ENCODE data around the gene GPR55. TPM values are rescaled to one million over a fixed set of nuclear protein-coding genes. Genes with fewer than 3 reads are reported as not detected.
"Not testable (repeated sequence)": the region's sequence is repeated elsewhere in the genome, so short reads cannot be mapped to it uniquely, and the experiment has no call there.

Gene GPR55
- total RNA-seq, 1 experiment from 2014 or later = not detected

DNA sequence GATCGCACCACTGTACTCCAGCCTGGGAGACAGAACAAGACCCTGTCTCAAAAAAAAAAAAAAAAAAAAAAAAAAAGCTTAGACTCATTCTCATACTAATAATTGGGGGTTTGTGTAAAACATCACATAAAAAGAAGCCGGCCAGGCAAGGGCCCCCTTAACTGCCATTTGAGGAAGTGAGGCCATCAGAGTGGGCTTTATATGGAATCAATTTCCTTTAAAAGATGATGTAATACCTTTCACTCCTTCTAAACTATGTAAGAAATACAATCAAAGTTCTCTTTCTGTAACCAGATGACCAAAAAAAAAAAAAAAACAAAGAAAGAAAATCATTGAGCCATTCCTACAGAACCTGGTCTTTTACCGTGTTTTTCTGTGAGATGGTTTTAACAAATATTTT, 13.1 kb upstream of the GPR55 start:
- in situ Hi-C loops (cut with HindIII; ENCODE audit: low sequenced_read_pairs) = no loop called here
- DNase-seq (ENCODE audit: low spot score) = no peak

DNA sequence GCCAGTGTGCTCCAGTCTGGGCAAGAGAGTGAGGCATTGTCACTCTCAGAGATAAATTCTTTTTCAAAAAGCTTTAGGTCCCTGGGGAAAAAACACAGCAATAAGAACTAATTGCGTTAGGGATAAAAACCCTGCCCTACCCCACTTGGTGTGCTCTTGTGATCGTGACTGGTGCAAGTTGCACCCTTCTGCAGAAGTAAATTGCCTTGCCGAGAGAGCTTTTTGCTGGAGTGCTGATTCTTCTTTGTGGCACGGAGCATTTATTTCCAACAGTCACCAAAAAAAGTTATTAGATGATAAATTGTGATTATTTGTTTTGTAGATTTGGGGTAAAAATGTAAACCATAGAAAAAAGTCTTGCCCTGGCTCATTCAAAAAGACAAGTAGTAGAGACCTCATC, 12.3 kb upstream of the GPR55 start:
- no peak for DNase-seq (ENCODE audit: low spot score)
- in situ Hi-C loops (cut with HindIII; ENCODE audit: low sequenced_read_pairs) = no loop called here

DNA sequence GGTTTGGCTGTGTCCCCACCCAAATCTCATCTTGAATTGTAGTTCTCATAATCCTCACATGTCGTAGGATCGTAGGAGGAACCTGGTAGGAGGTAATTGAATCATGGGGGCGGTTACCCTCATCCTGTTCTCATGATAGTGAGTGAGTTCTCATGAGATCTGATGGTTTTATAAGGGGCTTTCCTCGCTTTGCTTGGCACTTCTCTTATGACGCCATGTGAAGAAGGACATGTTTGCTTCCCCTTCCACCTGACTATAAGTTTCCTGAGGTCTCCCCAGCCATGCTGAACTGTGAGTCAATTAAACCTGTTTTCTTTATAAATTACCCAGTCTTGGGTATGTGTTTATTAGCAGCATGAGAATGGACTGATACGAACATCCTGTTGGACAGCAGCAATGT, 11.2 kb upstream of the GPR55 start:
- in situ Hi-C loops (cut with HindIII; ENCODE audit: low sequenced_read_pairs); DNase-seq (ENCODE audit: low spot score): not testable (repeated sequence)

DNA sequence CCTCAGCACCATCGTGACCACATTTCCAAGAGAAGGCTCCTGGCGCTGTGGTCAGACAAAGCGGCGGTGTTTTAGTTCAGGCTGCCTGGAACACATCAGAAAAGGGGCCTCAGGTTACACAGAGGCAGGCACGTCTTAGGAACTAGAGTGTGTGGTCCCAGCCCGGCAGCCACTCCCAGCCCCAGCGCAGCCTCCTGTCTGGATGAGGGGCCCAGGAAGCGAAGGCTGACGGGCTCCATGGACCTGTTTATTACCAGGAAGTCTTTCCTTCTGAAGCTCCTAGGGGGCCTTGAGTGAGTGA, 10.0 kb upstream of the GPR55 start:
- no peak for DNase-seq (ENCODE audit: low spot score)
- in situ Hi-C loops (cut with HindIII; ENCODE audit: low sequenced_read_pairs) = no loop called here

DNA sequence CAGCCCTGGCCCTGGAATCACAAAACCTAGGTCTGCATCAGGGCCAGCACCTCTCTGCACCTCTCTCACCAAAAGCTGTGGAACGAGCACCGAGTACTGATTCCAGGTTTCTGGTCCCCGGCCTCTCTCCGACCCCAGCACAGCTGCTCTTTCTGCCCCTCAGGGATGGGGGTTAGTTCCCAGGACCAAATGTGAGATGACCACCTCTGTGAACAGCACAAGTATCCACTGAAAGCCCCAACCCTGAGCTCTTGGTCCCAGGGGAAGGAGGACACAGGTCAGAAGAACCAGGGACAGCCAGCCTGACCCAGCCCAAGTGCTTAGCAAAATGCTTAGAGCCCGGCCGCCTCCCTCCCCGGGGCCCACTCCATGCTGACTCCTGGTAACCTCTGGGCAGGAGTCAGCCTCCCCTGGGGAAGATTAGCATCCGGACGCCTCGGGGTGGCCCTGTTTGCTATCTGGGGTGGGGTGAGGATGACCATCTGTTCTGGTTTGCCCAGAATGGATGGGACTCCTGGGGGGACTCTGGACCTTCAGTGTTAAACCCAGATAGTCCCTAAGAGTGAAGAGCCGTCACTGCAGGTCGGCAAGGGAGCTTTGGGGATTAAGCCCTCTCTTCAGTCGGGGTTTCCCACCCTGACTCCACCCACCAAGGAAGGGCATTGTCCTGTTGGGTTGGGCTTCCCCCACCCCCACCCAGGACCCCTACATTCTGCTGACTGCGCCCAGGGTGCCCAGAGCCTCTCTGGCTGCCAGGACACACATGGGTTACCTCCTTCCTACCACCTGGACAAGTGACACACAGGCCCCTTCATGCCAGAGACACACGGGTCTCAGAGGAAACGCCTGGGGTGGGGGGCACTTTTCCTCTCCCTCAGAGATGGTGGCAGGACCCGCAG, 9.4 kb upstream of the GPR55 start:
- DNase-seq (ENCODE audit: low spot score) = no peak
- in situ Hi-C loops (cut with HindIII; ENCODE audit: low sequenced_read_pairs) = no loop called here

DNA sequence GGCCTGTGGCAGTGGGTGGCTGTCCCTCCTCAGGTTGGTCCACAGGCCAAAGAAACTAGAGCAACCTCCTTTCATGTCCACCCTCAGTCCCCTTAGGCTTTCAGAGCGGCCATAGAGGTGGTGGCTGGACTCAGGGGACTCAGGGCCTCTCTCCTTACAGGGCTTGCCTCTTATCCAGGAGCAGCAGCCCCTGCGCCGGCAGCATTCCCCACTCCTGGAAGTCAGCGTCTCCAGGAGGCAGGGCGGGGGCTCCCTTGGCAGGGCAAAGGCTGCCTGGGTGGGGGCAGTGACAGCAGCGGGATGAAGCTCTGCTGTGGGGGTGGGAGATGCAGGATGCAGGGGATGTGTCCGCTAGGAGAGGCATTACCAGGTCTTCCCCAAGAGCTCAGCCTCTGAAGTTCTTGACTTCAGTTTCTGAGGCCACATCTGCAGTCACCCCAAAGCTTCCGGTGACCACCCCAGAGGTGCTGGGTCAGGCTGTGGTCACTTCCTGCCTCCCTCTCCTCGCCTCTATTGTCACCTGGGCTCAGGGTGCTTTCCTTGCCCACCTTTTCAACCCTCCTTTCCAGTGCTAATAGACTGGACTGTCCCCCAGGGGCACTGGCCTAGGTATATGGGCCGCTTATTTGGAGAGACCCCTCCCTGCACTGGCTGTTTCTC, 8.6 kb upstream of the GPR55 start:
- in situ Hi-C loops (cut with HindIII; ENCODE audit: low sequenced_read_pairs) = no loop called here
- no peak for DNase-seq (ENCODE audit: low spot score)

DNA sequence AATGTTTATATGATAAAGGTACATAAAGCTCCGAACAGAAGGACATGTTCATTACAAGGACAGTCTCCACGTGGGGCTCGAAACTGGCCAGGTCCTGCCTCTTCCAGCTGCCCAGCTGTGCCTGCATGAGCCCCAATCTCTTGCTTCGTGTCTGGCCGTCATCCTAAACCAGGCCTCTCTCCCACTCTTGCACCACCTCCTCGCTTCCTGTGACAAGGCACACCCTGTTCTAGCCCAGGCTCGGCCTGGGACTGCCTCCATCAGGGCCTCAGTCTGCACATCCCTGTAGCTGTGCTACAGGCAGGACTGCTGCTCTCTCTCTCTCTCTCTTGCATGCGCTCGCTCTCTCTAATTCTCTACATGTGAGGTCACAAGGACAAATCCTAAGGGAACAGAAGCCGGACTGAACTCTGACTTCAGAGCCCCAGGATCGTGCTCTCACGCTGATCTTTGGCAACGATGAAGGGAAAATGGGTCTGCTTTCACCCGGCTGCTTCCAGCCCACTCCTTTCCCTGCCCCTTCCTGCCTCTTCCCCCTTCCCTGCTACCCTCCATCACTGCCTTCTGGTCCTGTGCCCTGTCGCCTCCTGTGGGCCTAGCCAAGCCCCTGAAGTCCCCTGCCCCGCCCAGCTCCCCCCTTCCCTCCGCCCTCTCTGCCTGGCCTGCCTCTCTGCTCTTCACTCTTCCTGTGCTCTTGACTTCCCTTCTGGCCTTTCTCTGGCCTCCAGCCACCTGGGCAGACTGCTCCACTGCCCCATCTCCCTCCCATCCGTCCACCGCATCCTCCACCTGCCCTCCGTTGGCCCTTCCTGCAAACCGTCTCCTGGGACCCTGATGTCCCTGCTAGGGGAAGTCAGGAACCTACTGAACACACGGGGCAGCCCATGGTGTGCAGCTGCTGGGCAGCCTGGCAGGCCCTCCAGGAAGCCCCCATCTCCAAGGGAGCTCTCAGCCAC, 7.8 kb upstream of the GPR55 start:
- no peak for DNase-seq (ENCODE audit: low spot score)
- in situ Hi-C loops (cut with HindIII; ENCODE audit: low sequenced_read_pairs) = no loop called here

DNA sequence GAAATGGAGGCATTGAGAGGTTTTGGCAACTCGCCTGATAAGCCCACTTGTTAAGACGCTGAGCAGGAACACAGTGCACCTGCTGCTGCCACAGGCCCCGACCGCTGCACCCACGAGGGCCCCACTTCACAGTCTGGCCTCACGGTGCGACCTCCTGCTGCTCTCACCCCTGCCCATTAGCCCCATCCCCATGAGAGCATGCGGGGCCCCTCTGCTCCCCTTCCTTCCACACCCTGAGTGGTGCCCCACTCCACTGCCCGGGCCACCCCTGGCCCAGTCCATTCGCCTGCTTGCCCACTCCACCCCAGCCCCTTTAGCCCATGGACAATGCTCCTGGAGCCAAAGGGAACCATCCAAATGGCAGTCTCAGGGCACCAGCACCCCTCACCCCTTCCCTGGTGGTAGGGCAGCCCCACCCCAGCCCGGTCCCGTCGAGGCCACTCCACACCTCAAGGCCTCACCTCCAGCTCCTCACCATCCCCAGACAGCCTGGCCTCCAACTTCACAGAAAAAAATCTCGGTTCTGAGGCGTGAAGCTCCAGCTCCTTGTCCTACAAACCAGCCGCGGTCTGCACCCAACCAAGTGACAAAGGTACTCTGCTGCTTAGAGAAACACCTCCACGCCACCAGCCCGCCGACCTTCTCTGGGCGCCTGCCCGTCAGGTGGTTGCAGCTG, 6.7 kb upstream of the GPR55 start:
- in situ Hi-C loops (cut with HindIII; ENCODE audit: low sequenced_read_pairs) = no loop called here

DNA sequence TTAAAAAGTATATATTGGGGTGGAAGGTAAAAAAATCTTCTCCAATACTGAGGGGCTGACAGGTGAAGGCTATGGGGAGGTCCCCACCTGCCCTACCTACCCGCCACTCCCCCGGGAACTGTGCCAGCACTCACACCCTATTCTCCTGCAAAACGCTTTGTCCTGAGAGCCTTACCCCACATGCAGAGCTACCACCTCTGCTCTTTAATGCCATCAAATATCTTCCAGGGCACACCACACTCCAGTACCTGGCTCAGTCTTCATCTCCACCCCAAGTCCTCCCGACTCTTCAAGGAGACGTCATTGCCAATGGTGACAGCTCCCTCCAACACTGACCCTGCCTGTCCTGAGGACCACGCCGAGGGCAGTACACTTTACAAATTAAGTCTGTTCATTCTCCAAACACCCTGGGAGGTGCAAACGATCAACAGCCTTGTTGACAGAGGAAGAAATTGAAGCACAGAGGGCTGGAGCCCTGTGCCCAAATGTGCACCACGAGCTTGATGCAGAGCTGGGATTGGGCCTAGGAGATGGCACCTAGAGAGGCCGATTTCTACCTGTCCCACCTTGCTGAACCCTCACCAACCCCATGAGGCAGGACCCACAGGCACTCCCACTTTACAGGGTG, 6.0 kb upstream of the GPR55 start:
- DNase-seq (ENCODE audit: low spot score) = no peak
- in situ Hi-C loops (cut with HindIII; ENCODE audit: low sequenced_read_pairs) = no loop called here

More for the DNA sequence above, 6.7 kb upstream of the GPR55 start:
- DNase-seq (ENCODE audit: low spot score) = no peak

DNA sequence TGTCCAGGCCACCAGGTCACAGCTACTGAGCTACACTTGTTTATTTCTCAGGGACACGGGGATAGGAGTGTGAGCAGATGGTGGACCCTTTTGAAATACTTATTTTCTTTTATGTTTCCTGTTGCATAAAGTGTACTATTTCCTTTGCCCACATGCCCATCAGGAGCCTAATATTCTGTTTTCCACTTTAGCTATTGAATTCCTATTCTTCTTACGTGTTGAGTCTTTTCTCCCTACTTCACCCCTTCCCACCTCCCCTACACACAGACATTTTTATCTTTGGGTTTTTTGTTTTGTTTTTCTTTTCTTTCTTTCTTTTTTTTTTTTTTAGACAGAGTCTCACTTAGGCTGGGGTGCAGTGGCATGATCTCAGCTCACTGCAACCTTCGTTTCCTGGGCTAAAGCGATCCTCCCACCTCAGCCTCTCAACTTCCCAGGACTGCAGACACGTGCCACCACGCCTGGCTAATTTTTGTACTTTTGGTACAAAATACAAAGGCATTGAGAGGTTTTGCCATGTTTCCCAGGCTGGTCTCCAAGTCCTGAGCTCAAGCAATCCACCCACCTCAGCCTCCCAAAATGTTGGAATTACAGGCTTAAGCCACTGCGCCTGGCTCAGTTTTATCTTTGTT, 5.2 kb upstream of the GPR55 start:
- in situ Hi-C loops (cut with HindIII; ENCODE audit: low sequenced_read_pairs) = no loop called here

DNA sequence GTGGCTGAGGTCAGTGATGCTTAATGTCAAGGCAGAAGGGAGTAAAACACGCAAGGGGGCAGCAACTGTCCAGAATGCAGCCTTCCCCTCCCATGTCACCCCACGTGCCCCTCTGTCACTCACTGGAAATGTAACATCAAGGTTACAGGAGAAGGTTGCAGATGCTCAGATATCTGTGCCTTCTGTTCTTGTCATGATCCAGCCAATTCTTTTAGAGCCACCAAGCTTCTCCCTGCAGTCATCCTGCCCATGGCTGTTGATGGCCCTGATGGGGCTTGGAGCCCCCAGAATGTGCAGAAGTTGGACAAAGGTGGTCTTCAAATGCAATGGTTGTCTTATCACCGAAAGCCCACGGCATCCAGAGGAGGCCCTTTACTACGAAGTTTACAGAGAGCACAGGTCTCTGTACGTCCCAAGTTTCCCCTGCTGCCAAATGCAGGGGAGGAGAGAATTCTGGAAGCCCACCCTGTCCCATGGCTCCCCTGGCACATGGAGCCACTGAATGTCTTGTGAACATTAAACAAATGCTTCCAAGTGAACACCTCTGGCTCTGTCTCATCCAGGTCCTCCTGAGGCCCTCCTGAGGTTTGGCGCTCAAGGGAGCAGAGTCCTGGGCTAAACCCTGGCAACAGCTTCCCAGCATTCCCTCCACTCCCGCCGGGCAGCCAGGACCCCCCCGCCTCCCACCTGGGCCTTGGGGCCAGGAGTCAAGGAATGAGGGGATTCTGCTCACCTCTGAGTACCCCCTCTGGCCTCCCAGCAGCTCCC, 4.5 kb upstream of the GPR55 start:
- in situ Hi-C loops (cut with HindIII; ENCODE audit: low sequenced_read_pairs) = no loop called here
- no peak for DNase-seq (ENCODE audit: low spot score)

More for the DNA sequence above, 5.2 kb upstream of the GPR55 start:
- DNase-seq (ENCODE audit: low spot score) = no peak

DNA sequence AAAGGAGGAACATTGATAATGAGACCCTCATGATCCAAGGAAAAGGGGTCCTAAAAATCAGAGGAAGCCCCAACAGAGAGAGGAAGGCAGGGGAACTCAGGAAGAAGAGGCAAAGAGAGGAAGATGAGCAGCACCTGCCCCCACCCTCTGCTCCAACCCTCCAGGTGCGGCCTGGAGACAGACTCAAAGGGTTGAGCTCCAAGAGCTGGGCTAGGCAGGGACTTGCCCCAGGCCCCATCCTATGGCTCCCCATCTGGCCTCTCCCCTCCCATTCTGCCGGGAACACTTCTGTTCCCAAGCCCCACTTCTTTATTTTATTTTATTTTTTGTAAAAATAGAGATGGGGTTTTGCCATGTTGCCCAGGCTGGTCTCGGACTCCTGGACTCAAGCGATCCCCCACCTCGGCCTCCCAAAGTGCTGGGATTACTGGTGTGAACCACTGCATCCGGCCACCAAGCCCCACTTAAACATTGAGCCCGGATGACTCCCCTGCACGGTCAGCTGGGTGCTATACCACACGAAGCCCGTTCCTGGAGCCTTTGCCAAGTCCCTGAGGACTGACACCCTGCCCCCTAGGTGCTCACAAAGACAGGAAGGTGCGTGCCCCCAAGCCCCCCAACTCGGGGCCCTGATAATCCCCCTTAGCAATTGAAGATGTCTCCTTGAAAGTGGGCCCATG, 3.8 kb upstream of the GPR55 start:
- no peak for DNase-seq (ENCODE audit: low spot score)
- in situ Hi-C loops (cut with HindIII; ENCODE audit: low sequenced_read_pairs) = no loop called here

DNA sequence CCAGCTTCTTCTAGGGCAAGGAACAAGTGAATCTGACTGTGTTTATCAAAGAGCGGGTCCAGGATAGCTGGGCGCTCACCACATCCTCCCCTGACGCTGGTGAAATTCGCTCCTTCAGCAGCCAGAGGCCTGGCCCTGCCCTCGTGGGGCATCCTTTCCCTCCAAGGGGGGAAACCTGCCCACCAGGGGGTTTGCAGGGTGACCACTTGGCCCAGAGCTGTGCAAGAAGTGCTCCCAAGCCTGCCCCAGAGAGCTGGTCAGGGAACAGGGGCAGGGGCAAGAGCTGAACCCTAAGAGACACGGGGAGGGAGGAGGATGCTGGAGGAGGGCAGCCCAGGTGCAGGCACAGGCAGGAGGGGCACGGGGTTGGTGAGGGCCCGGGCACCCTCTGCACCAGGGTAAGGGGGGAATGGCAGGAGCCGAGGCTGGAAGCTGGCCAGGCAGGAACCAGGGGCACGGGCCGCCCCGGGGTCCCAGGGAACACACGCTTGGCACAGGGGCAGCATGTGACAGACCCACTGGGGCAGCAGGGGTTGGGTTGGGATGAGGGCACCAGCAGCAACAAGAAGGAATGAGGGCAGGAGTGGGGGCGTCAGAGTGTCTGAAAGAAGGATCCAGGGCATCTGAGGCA, 2.8 kb upstream of the GPR55 start:
- in situ Hi-C loops (cut with HindIII; ENCODE audit: low sequenced_read_pairs) = no loop called here
- DNase-seq (ENCODE audit: low spot score) = no peak

DNA sequence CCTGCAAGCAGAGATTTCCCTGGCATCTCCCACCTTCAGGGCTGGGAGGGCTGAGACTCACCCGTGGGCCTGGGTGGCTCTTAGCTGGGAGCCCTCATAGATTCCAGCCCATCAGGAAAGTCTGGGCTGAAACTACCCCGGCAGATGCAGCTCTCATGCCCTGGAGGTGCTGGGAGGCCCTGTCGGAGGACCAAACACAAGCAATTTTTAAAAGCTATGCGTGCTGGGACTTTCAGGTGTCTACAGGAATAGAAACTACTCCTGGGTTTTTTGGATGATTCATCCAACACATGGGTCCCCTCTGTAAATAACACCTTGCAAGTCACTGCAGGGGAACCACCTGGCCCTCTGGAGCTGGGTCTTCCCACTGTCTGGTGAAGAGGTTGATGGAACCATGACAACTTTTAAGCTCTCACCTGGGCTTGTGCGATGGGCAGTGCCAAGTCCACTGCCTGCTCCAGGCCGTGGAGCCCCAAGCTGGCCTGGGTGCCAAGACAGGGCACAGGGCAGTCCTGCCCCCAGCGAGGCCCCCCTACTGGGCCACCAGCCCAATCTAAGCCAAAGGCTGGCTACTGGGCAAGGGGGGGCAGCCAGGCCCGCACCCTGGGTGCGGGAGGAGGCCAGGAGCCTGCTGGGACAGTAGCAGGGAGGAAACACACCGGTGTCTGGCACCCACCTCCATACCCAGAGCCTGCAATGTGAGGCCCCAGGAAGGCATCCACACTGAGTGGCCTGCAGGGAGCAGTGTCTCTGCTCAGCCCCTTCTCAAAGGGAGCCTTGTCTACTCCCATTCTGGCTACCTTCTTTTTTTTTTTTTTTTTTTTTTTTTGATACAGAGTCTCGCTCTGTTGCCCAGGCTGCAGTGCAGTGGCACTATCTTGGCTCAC, 1.1 kb upstream of the GPR55 start:
- in situ Hi-C loops (cut with HindIII; ENCODE audit: low sequenced_read_pairs) = no loop called here
- DNase-seq (ENCODE audit: low spot score) = no peak

DNA sequence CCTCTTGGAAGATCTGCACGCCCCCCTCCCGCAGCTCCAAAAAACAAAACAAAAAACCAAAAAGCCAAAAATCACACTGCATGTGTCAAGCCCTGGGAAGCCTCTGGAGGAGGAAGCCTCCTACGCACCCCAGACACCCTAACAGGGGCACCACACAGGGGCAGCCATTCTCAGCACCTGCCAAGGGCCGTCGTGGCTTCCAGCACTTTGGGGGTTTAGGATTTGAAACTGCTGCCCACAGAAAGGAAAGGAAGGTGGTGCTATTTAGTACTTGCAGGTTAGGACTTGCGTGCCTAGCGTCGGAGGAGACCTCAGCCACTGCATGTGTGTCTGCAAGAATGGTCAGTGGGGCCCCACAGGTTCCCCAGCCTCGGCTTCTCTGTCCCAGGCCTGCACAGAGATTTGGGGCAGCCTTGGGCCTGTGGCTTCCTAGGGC, 419 bp upstream of the GPR55 start:
- DNase-seq (ENCODE audit: low spot score) = no peak
- in situ Hi-C loops (cut with HindIII; ENCODE audit: low sequenced_read_pairs) = no loop called here

DNA sequence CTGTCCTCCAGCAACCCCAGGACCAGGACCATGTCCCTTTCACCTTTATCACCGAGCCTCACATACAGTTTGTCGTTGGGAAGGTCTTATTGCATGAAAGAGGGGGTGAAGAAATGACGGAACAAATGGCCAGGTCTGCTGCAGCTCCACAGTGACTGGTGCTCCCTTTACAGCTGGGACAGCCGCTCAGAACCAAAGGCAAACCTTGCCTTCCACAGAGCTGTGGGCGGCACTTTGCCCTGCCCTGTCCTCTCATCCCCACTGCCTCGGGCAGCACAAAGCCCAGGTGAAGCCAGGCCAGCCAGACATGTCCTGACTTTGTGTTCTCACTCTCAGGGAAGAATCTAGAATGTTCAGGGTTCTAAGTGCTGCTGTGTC, 961 bp downstream of the GPR55 start:
- DNase-seq (ENCODE audit: low spot score) = no peak
- in situ Hi-C loops (cut with HindIII; ENCODE audit: low sequenced_read_pairs) = no loop called here
